Activated CD4-positive, alpha-beta T cell treated with anti-CD3 and anti-CD28 coated beads for 24 hours (primary cell): Measurements from ENCODE around the gene PRR14.
"Not testable (repeated sequence)": the region's sequence is repeated elsewhere in the genome, so short reads cannot be mapped to it uniquely, and the experiment has no call there.

ENCODE experiments used
- DNase-seq, 2 donors: peaks; one replicate each; pipeline ENCODE4 v3.0.0-alpha.2; 2020; ENCODE audit warnings: low read depth in 2 of 2

The PRR14 gene

GRCh38 chr16:30632454-30632853, 18.3 kb upstream of the PRR14 start:
- DNase-seq, result not testable (repeated sequence)

- DNase-seq, result no peak
Measured at GRCh38 chr16:30633526-30633925, 17.2 kb upstream of the PRR14 start.

- DNase-seq, result no peak
Measured at GRCh38 chr16:30636599-30636998, 14.2 kb upstream of the PRR14 start.

GRCh38 chr16:30637139-30637538, 13.6 kb upstream of the PRR14 start:
- not testable (repeated sequence) for DNase-seq

GRCh38 chr16:30637944-30638343, 12.8 kb upstream of the PRR14 start:
- no peak for DNase-seq

GRCh38 chr16:30641378-30641982, 9.3 kb upstream of the PRR14 start:
- DNase-seq, result no peak

- DNase-seq, result no peak
Measured at GRCh38 chr16:30644334-30644830, 6.4 kb upstream of the PRR14 start.

- DNase-seq, result no peak
Measured at GRCh38 chr16:30645727-30646126, 5.0 kb upstream of the PRR14 start.

GRCh38 chr16:30647274-30647571, 3.5 kb upstream of the PRR14 start:
- DNase-seq, result no peak

- no peak for DNase-seq
Measured at GRCh38 chr16:30649725-30650368, 913 bp upstream of the PRR14 start.

GRCh38 chr16:30651124-30652004, 604 bp downstream of the PRR14 start:
- DNase-seq, result peak; percentile 58 to 62

- no peak for DNase-seq
Measured at GRCh38 chr16:30652005-30652296, 1.2 kb downstream of the PRR14 start.

- DNase-seq, result no peak
Measured at GRCh38 chr16:30652718-30653117, 2.0 kb downstream of the PRR14 start.

GRCh38 chr16:30654856-30655255, 4.1 kb downstream of the PRR14 start:
- no peak for DNase-seq

- no peak for DNase-seq
Measured at GRCh38 chr16:30655815-30656347, 5.1 kb downstream of the PRR14 start.

- no peak for DNase-seq
Measured at GRCh38 chr16:30656388-30656787, 5.6 kb downstream of the PRR14 start.

GRCh38 chr16:30656974-30657865, 6.5 kb downstream of the PRR14 start:
- no peak for DNase-seq

- DNase-seq, result peak; percentile 100
Measured at GRCh38 chr16:30657866-30658730, 7.3 kb downstream of the PRR14 start, which contains the start of gene FBRS. Gene FBRS, plus strand, starts transcription at chr16:30658431. Its CDS starts 1,088 bp downstream, at chr16:30659519.

- DNase-seq, result peak in 1 of 2 donors; percentile 93
Measured at GRCh38 chr16:30658731-30659506, 8.2 kb downstream of the PRR14 start.
